ENCODE data around the gene KRT73. TPM values are rescaled to one million over a fixed set of nuclear protein-coding genes. Genes with fewer than 3 reads are reported as not detected.

The KRT73 gene
- total RNA-seq, 1 experiment from 2014 or later = not detected

- DNase-seq (ENCODE audit: low spot score) (no peak), ATAC-seq (no peak)
- Mint-ChIP-seq H3K27me3 (ENCODE audit: low read depth) (no peaks in the 10 kb centered on the region; the same call in 1 of the 2 replicates), H3K27ac (no peak overlapping the region), H3K9me3 (no peaks in the 10 kb centered on the region), H3K4me3 (no peak overlapping the region), H3K36me3 (no peaks in the 10 kb centered on the region), H3K4me1 (no peaks in the 10 kb centered on the region)
- POLR2A ChIA-PET = no interaction called here
- TF ChIP-seq CREM (CRISPR knock-in tag; IDR thresholded peaks at IDR 0.05) = no peak
- no peak for TF ChIP-seq ESRRA (CRISPR knock-in tag; IDR thresholded peaks at IDR 0.05; ENCODE audit: borderline replicate concordance)
- TF ChIP-seq OVOL2 (CRISPR knock-in tag; IDR thresholded peaks at IDR 0.05; ENCODE audit: borderline replicate concordance) = no peak
- TF ChIP-seq NFATC4 (CRISPR knock-in tag; IDR thresholded peaks at IDR 0.05) = no peak
- TF ChIP-seq TP53 (CRISPR knock-in tag; IDR thresholded peaks at IDR 0.05) = no peak
- no peak for TF ChIP-seq ATF1 (CRISPR knock-in tag; IDR thresholded peaks at IDR 0.05)
- TF ChIP-seq ZNF232 (CRISPR knock-in tag; IDR thresholded peaks at IDR 0.05) = no peak
- TF ChIP-seq CREB1 (CRISPR knock-in tag; IDR thresholded peaks at IDR 0.05) = no peak
- no peak for TF ChIP-seq AFF4 (CRISPR knock-in tag; IDR thresholded peaks at IDR 0.05; ENCODE audit: borderline replicate concordance)
- TF ChIP-seq, protein P1, sequence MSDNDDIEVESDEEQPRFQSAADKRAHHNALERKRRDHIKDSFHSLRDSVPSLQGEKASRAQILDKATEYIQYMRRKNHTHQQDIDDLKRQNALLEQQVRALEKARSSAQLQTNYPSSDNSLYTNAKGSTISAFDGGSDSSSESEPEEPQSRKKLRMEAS (CRISPR knock-in tag; IDR thresholded peaks at IDR 0.05) = no peak
- TF ChIP-seq ETV6 (CRISPR knock-in tag; IDR thresholded peaks at IDR 0.05) = no peak
- no peak for TF ChIP-seq ZNF671 (CRISPR knock-in tag; IDR thresholded peaks at IDR 0.05)
- no peak for TF ChIP-seq TEAD4 (CRISPR knock-in tag; IDR thresholded peaks at IDR 0.05)
- no peak for TF ChIP-seq IRF2 (CRISPR knock-in tag; IDR thresholded peaks at IDR 0.05; ENCODE audit: borderline replicate concordance, low read depth)
- no peak for TF ChIP-seq SP1 (CRISPR knock-in tag; conservative IDR thresholded peaks at IDR 0.05)
- TF ChIP-seq E2F1 (CRISPR knock-in tag; IDR thresholded peaks at IDR 0.05) = no peak
- no peak for TF ChIP-seq NR1H2 (CRISPR knock-in tag; IDR thresholded peaks at IDR 0.05)
- CTCF ChIA-PET = interaction anchor here (1.8 to 2.1 kb wide), 2 partner anchors 222 to 236 kb away, joined by 5 to 8 read pairs; no protein-coding TSS in a partner anchor
These were observed 25.1 kb upstream of the KRT73 start for GRCh38 chr12:52643233-52644077.

- DNase-seq (ENCODE audit: low spot score) (no peak), ATAC-seq (no peak)
- CTCF ChIA-PET = interaction anchor here (1.1 to 2.1 kb wide), 5 partner anchors 8 to 269 kb away, joined by 3 to 8 read pairs (median 6); no protein-coding TSS in a partner anchor
- TF ChIP-seq MXD4 (CRISPR knock-in tag; IDR thresholded peaks at IDR 0.05; ENCODE audit: borderline replicate concordance) (no peak), SMAD3 (CRISPR knock-in tag; IDR thresholded peaks at IDR 0.05; ENCODE audit: borderline replicate concordance) (no peak), JAZF1 (CRISPR knock-in tag; IDR thresholded peaks at IDR 0.05) (no peak), GABPB1 (CRISPR knock-in tag; IDR thresholded peaks at IDR 0.05) (no peak), ATF1 (CRISPR knock-in tag; IDR thresholded peaks at IDR 0.05) (no peak), SMAD4 (CRISPR knock-in tag; IDR thresholded peaks at IDR 0.05) (no peak), ZNF671 (CRISPR knock-in tag; IDR thresholded peaks at IDR 0.05) (no peak), USF1 (CRISPR knock-in tag; IDR thresholded peaks at IDR 0.05) (no peak), PREB (CRISPR knock-in tag; IDR thresholded peaks at IDR 0.05; ENCODE audit: borderline replicate concordance) (no peak), FOXJ3 (CRISPR knock-in tag; IDR thresholded peaks at IDR 0.05; ENCODE audit: borderline replicate concordance) (no peak)
- TF ChIP-seq, protein P2, sequence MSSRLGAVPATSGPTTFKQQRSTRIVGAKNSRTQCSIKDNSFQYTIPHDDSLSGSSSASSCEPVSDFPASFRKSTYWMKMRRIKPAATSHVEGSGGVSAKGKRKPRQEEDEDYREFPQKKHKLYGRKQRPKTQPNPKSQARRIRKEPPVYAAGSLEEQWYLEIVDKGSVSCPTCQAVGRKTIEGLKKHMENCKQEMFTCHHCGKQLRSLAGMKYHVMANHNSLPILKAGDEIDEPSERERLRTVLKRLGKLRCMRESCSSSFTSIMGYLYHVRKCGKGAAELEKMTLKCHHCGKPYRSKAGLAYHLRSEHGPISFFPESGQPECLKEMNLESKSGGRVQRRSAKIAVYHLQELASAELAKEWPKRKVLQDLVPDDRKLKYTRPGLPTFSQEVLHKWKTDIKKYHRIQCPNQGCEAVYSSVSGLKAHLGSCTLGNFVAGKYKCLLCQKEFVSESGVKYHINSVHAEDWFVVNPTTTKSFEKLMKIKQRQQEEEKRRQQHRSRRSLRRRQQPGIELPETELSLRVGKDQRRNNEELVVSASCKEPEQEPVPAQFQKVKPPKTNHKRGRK (CRISPR knock-in tag; IDR thresholded peaks at IDR 0.05; ENCODE audit: borderline replicate concordance) = no peak
- TF ChIP-seq, protein P3, sequence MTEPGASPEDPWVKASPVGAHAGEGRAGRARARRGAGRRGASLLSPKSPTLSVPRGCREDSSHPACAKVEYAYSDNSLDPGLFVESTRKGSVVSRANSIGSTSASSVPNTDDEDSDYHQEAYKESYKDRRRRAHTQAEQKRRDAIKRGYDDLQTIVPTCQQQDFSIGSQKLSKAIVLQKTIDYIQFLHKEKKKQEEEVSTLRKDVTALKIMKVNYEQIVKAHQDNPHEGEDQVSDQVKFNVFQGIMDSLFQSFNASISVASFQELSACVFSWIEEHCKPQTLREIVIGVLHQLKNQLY (CRISPR knock-in tag; IDR thresholded peaks at IDR 0.05) = no peak
- Mint-ChIP-seq H3K27me3 (ENCODE audit: low read depth) (no peaks in the 10 kb centered on the region; the same call in 1 of the 2 replicates), H3K4me1 (no peaks in the 10 kb centered on the region), H3K36me3 (no peaks in the 10 kb centered on the region), H3K4me3 (no peak overlapping the region), H3K9me3 (no peaks in the 10 kb centered on the region), H3K27ac (no peak overlapping the region)
- POLR2A ChIA-PET = no interaction called here
These were observed 23.1 kb upstream of the KRT73 start for GRCh38 chr12:52641468-52641867.
